HG02852 (cell line): Measurements from ENCODE around the gene ZDHHC20.

Experiments
- ATAC-seq: cut with Tn5 transposase; IDR thresholded peaks from one replicate; pipeline ENCODE4 v1.9.1; 2021; ENCODE audit warnings: mild to moderate bottlenecking, moderate library complexity; ENCODE audit not compliant: unreplicated experiment

The ZDHHC20 gene

GRCh38 chr13:21328836-21329477 is 130.1 kb downstream of the ZDHHC20 start:
- ATAC-seq = no peak

- no peak for ATAC-seq
Measured at GRCh38 chr13:21328201-21328600, 130.9 kb downstream of the ZDHHC20 start.

DNA sequence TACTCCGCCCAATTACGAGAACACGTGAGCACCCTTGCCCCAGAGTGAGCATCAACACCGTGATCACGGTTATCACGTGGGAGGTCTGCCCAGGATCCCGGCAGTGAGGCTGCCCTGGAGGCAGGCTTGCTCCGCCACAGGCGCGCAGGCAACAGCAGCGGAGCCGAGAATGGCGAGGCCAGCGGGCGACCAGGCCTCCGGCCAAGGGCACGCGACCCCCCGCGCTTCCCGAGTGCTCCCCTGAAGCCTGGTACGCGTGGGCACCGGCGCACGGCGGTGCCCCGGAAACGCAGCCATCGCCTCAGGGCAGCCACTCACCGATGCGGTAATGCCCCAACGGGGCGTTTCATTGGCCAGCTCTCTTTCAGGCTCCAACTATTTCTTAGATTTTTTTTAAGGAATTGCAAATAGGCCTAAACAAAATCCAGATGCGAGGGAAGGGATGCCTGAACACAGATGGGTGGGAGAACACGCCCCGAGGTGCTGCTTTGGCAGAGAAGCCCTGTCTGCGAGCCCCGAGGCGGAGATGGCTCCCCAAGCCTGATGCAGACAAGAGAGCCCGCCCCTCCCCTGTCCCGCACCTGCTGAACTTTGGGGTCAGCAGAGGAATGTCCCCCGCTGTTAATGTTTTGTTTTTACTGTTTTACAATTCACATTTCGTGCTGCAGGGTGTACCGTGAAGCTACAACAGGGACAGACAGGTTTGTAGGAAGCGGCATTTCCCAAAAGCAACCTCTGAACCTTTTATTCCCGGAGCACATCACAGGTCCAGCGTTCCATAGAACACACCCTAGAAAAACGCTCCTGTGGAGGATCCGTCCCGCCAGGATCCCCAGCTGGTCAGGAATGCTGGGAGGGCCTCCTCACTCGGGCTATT is 132.7 kb downstream of the ZDHHC20 start:
- ATAC-seq = peak; percentile 30

GRCh38 chr13:21324803-21325202 is 134.3 kb downstream of the ZDHHC20 start:
- ATAC-seq = peak; percentile 50

- no peak for ATAC-seq
Measured at GRCh38 chr13:21322988-21323387, 136.1 kb downstream of the ZDHHC20 start.
